HG02973 (cell line): Measurements from ENCODE around the gene SFT2D3.

Experiments used
- ATAC-seq: cut with Tn5 transposase; IDR thresholded peaks from one replicate; pipeline ENCODE4 v1.9.1; 2021; ENCODE audit warnings: moderate library complexity; ENCODE audit not compliant: unreplicated experiment

Gene SFT2D3

GRCh38 chr2:127739800-127740199 lies 38.5 kb downstream of the SFT2D3 start:
- no peak for ATAC-seq

- ATAC-seq, result no peak
Measured at GRCh38 chr2:127740665-127741288, 39.5 kb downstream of the SFT2D3 start.

GRCh38 chr2:127743477-127744026 lies 42.3 kb downstream of the SFT2D3 start:
- no peak for ATAC-seq

- ATAC-seq, result no peak
Measured at GRCh38 chr2:127747621-127748020, 46.3 kb downstream of the SFT2D3 start.

GRCh38 chr2:127749537-127749936 lies 48.2 kb downstream of the SFT2D3 start:
- peak; percentile 95 for ATAC-seq

- ATAC-seq, result no peak
Measured at GRCh38 chr2:127753374-127753773, 52.1 kb downstream of the SFT2D3 start.

GRCh38 chr2:127754186-127754585 lies 52.9 kb downstream of the SFT2D3 start:
- no peak for ATAC-seq
